HG02852 (cell line): Measurements from ENCODE around the gene RNLS.
A peak's percentile ranks its signal among the peaks of the same experiment; 100 is the strongest.
"Not testable (repeated sequence)": the region's sequence is repeated elsewhere in the genome, so short reads cannot be mapped to it uniquely, and the experiment has no call there.

Source experiments
- ATAC-seq: cut with Tn5 transposase; IDR thresholded peaks from one replicate; pipeline ENCODE4 v1.9.1; 2021; ENCODE audit warnings: mild to moderate bottlenecking, moderate library complexity; ENCODE audit not compliant: unreplicated experiment

RNLS gene

GRCh38 chr10:88392222-88392621, 190.9 kb downstream of the RNLS start:
- peak; percentile 99 for ATAC-seq

- no peak for ATAC-seq
Measured at GRCh38 chr10:88390041-88390440, 193.1 kb downstream of the RNLS start.

DNA sequence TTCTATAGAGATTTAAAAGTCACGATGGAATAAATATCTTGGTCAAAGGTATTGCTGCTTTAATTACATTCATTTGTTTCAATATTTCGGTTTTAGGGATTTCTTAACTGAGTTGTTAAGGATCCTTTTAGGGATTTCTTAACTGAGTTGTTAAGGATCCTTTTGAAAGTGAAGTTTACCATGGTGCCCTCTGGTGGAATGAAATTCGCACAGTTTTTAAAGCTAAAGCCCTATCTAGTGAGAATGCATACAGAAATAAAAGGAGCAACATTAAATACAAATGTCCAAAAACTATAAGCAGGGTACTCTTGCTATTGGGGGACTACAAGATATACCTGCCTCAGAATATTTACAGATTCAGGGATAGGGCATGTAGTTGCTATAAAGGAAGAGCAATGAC, 193.7 kb downstream of the RNLS start:
- no peak for ATAC-seq

DNA sequence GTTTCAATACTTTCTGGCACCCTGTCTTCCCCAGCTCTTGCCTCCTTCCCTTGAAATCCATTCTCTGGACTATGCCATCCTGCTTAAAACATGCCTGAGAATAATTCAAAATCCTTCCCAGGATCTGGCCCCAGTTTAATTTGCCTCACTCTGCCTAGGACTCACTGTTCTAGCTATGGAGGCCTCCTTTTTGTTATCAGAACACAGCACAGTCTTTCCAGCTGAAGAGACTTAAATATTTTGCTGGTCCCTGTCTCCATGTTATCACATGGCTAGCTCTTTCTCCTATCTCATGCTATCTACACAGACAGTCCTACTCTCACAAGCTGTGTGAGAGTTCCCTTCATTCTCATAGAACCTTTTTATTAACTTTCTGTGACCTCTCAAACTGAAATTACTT, 194.8 kb downstream of the RNLS start:
- no peak for ATAC-seq

DNA sequence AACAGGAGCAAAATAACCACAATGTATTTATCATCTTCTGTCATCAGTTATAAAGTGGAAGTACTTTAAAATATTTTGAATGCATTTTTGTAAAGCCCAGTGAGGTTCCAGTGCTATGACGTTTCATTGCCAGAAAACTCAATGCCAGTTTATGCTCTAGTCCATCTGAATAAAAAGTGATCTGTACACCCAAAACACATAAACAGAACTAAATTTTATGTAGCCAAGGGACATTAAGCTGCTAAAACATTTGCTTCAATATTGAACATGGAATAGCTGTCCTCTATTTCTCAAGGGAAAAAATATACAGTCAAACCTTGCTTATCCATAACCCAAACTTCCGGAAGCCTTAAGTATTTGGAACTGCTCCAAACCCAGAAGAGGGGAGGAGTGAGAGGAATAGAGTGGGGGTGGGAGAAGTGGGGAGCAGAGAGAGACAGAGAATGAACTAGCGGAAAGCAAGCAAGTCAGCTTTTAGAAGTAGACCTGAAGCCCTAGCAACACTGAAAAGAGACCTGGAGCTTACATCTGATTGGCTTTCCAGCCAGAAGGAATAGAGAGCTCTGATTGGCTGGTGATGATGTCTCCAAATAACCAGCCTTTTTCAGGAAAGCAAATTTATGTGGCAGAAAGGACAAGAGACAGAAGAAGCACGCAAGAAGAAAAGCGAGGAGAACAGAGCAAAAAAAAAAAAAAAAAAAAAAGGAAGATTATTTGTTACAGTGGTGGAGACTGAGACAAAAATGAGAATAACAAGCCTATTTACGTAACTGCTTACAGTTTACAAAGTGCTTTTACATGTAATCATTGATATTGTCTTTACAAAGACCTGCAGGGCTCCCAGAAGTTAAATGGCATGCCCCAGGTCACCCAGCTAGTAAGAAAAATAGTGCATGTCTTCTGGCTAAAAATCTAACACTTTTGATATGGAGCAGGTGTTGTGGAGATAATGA, 196.0 kb downstream of the RNLS start:
- ATAC-seq, result peak; percentile 46

GRCh38 chr10:88386204-88386788, 196.8 kb downstream of the RNLS start:
- ATAC-seq, result peak; percentile 32

DNA sequence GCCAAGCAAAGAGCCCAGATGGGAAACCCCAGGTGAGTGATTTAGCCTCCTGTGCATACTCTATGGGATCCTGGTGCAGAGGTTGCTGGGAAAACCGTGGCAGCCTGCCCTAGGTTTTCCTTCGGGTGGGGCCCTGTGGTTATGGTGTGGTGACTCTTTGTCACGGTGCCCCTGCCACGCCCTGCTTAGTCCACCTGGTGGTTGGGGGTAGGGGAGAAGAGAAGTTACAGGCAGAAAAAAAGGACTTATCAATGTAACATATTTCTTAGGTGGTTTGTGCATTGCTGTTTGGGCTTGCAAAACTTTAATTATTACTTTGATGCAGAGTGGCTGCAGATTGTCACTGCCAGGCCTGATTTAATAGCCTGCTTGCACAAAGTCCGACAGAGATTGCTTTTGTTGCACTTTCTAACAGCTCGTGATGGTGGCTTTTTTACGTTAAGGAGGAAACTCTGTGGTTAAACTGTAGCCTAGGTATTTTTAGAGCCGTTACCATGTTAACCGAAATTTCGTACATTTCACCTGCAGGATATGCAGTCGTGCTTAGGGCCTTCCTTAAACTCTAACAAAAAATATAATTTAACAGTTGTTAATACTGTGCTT, 197.4 kb downstream of the RNLS start:
- peak; percentile 66 for ATAC-seq

GRCh38 chr10:88383276-88383675, 199.8 kb downstream of the RNLS start:
- ATAC-seq, result no peak

DNA sequence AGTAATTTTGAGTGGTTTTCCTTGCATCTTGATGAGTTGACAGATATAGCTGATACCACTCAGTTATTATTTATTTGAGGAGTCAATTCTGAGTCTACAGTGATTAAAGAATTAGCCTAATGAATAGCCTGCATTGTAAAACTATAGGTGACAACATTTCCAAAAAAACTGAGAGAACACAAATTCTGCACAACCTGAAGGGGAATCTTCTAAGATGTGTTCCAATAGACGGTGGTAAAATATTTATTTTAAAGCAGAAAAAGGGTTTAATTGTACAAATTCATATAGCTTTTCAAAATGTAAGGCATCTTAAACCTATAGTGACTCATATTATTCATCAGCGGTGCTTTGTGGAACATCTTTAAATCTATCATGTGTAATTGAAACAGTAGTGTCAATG, 200.4 kb downstream of the RNLS start:
- no peak for ATAC-seq

DNA sequence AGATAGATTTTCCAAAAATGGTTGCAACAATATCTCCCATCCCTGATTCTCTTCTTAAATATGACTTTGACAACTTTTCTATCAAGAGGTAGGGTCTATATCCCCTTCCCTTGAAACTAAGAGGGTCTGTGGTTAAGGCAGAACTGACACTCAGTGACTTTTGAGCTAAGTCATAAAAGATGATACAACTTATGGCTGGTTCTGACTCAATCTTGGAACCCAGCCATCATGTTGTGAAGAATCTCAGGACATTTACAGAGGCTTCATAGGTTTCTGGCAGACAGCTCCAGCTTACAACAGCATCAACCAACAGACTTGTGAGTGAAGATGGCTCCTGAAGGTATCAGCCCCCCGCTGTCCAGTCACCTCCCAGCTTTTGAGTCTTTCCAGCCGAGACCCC, 203.5 kb downstream of the RNLS start:
- ATAC-seq, result no peak

DNA sequence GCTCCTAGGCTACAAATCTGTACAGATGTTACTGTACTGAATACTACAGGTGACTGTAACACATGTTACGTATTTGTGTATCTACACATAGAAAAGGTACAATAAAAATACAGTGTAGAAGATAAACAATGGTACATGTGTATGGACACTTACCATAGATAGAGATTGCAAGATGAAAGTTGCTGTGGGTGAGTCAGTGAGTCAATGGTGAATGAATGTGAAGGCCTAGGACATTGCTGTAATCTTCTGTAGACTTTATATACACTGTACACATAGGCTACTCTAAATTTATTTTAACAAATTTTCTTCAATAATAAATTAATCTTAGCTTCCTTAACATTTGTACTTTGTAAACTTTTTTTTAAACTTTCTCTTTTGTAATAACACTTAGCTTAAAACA, 205.6 kb downstream of the RNLS start:
- ATAC-seq, result no peak

DNA sequence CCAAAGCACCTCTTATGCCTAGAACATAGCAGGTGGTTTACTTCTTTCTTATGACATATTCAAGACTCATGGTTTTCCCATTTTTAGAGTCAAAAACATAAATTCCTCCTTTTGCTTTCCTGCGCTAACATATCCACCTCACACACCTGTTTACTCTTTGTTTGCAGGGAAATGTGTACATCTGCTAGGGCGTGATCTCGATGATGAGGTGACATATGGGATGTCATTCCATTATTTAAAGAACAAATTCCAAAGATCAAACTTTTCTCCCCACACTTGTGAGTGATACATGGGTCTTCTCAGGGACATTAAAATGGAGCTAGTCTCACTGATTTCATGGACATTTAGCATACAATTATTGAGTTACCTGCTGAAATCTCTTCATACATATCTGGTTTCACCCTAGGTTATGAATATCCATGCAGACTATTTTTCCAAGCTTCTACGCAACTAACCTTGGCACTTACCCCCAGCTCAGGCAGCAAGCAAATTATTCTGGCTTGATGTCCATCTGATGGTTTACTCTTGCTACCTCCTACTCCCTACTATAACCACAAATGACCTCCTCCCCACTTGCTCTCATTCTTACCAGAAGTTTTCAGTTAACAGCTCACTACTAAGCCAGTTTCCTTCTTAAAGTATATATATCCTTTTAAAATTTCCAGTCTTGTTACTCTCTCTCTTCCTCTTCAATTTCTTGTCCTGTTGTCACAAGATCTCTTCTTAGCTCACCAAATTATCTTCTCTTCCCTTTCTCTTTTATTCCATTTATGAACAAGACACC, 208.5 kb downstream of the RNLS start:
- no peak for ATAC-seq

GRCh38 chr10:88372881-88373592, 210.1 kb downstream of the RNLS start:
- no peak for ATAC-seq

DNA sequence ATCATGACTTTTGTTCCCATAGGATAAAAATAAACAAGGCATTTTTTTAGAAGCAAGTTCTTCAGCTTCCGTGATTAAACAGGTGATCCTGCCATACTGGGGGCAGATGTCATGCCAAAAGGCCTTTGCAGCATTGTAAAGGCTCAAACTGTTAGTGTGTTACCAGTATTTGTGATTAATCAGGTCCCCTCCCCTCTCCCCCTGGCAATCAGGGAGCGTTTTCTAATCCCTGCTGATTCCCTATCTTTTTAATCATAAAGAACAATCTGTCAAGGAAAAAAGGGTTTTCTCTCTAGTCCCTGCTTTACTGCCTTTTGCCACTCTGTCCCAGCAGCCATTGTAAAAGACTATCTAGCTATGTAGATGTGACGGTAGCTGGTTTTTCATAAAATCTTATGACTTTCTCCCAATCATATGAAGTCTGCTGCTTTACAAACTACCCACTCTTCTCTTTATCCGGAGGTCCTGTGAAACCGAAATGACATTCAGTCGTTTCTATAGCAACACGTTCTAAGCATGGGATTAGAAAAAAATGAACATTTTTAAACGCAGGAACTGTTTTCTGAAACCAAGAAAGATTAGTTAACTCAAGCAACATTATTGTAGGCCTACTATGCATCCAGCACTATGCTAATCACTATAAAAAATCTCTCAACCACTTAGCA, 210.9 kb downstream of the RNLS start:
- ATAC-seq, result no peak

GRCh38 chr10:88370713-88371112, 212.4 kb downstream of the RNLS start:
- no peak for ATAC-seq

GRCh38 chr10:88366772-88367171, 216.3 kb downstream of the RNLS start:
- ATAC-seq, result no peak

- no peak for ATAC-seq
Measured at GRCh38 chr10:88361995-88362807, 220.9 kb downstream of the RNLS start.

DNA sequence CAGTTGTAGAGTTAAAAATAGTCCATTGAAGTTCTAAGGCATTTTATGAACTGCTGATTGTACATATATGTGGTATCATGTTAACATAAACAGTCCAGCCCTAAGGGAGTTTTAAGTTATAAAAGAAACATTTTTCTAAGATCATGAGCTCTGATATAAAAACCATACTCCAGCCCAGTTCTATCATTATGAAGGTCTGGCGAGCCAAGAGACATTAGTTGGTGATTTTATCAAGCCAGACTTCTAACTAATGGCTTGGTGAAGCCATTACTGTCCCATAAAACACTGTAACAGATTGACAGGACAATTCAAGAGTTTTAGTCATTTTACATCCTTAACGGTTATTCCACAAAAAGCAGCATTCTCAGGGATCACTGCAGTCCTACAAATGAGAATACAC, 221.6 kb downstream of the RNLS start:
- no peak for ATAC-seq

GRCh38 chr10:88355750-88356149, 227.4 kb downstream of the RNLS start:
- ATAC-seq, result not testable (repeated sequence)
